ENCODE measurements around the gene CYLD. TPM values are rescaled to one million over a fixed set of nuclear protein-coding genes. Genes with fewer than 3 reads are reported as not detected.
A peak's percentile ranks its signal among the peaks of the same experiment; 100 is the strongest.

Gene CYLD
- total RNA-seq, 1 donor from 2014 or later, result 33.2 TPM

DNA sequence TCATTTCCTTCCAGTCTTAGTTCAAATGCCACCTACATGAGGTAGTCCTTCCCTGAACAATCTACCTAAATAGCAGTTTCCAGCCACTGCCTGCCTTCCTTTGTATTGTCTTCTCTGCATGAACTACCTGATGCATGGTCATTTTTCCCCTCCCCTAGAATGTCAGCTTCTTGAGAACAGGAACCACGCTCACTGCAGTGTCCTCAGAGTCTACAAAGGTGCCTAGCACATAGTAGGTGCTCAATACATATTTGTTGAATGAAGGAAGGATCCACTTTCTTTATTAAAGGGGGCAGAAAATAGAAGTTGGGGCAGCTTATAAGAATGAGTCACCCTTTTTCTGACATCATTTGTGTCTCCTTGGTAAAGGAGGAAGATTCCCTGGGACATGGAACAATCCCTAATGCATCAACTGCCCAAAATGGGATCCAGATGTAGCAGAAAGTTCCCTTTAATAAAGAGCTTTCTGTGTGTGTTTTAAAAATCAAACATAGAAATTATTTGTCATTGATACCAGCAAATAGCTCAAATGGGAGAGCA, 4.4 kb upstream of the CYLD start:
- Histone ChIP-seq H3K27ac (no peak overlapping the region), H3K4me1 (peaks cover 0 to 8% of the 10 kb centered on the region in 2 donors), H3K27me3 (no peaks in the 10 kb centered on the region), H3K4me3 (no peak overlapping the region), H3K36me3 (no peaks in the 10 kb centered on the region), H3K9me3 (no peaks in the 10 kb centered on the region)
- intact Hi-C loops (cut with DNase I), result no loop called here
- DNase-seq (ENCODE audit: low spot score in 2 of 2), result no peak
- TF ChIP-seq, protein P1, sequence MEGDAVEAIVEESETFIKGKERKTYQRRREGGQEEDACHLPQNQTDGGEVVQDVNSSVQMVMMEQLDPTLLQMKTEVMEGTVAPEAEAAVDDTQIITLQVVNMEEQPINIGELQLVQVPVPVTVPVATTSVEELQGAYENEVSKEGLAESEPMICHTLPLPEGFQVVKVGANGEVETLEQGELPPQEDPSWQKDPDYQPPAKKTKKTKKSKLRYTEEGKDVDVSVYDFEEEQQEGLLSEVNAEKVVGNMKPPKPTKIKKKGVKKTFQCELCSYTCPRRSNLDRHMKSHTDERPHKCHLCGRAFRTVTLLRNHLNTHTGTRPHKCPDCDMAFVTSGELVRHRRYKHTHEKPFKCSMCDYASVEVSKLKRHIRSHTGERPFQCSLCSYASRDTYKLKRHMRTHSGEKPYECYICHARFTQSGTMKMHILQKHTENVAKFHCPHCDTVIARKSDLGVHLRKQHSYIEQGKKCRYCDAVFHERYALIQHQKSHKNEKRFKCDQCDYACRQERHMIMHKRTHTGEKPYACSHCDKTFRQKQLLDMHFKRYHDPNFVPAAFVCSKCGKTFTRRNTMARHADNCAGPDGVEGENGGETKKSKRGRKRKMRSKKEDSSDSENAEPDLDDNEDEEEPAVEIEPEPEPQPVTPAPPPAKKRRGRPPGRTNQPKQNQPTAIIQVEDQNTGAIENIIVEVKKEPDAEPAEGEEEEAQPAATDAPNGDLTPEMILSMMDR (IDR thresholded peaks at IDR 0.05), result no peak

DNA sequence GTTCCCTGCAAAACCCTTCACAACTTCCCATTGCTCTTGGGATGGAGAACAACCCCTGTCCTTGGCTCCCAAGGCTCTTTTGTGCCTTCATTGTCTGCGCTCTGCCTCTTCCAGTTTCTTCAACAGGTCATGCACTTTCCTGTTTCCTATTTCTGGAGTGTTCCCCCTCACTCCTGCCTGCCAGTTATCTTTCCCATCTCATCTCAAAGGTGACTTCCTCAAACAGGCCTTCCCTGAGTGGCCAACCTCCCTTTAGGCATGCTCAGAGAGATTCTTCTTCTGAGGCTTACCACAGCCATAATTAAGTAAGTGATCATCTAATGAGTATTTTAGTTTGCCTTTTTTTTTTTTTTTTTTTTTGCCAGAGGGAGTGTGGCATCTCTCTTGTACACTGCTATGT, 2.9 kb upstream of the CYLD start:
- no peak for DNase-seq (ENCODE audit: low spot score in 2 of 2)
- no peaks in the 10 kb centered on the region for H3K27me3 ChIP-seq
- peaks cover 0 to 9% of the 10 kb centered on the region in 2 donors for H3K4me1 ChIP-seq
- intact Hi-C loops (cut with DNase I), result no loop called here
- TF ChIP-seq, protein P1 (IDR thresholded peaks at IDR 0.05), result no peak
- no peaks in the 10 kb centered on the region for H3K36me3 ChIP-seq
- no peaks in the 10 kb centered on the region for H3K9me3 ChIP-seq
- no peak overlapping the region for H3K4me3 ChIP-seq
- no peak overlapping the region for H3K27ac ChIP-seq

DNA sequence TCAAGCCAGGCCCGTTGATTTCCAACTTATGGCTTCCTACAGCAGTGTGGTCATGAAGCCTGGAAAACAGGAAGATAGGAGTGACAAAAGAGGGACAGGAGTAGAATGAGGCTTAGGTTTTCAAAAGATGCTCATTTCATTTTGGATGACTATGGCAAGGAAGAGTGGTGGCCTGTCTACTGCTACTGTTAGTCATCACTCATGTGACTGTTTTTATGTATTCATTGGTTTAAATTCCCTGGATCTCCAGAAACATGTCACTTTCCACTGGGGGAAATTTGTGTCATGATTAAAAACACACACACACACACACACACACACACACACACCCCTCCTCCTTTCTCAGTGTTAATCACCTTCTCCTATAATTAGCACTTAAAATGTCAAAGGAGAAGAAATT, 1.1 kb upstream of the CYLD start:
- Histone ChIP-seq H3K27ac (no peak overlapping the region), H3K4me1 (peaks cover 0 to 9% of the 10 kb centered on the region in 2 donors), H3K27me3 (no peaks in the 10 kb centered on the region), H3K4me3 (peak overlapping the region in 1 of 2 donors; percentile 60), H3K36me3 (no peaks in the 10 kb centered on the region), H3K9me3 (no peaks in the 10 kb centered on the region)
- intact Hi-C loops (cut with DNase I), result loop anchor here (2.0 to 10.0 kb wide), 5 partner anchors 44 to 906 kb away; partner anchors contain the start of genes CNEP1R1 and HEATR3
- TF ChIP-seq, protein P1 (IDR thresholded peaks at IDR 0.05), result no peak
- no peak for DNase-seq (ENCODE audit: low spot score in 2 of 2)

DNA sequence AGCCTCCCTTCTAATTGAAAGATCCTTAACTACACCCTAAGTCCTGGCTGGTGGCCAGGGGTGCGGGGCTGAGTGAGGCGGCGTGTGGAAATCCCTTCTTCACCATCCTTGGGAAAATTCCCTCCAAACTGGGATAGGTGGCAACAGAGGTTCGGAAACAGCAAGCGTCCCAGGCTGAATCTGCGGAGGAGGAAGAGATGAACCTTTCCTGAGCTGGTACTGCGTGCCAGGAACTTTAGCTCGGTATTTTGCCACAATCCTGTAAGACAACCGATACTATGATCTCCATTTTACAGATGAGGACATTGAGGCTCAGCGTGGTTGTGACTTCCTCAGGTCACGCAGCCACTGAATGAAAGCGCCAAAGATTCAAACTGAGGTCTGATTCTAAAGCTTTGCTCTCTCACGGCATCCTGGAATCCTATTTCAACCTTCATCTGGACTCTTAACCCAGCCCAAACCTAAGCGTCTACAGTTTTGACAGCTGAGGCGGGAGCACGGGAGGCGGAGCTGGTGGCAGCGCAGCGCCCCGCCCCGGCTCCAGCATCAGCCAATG, 583 bp upstream of the CYLD start:
- H3K4me1 ChIP-seq, result peaks cover 0 to 12% of the 10 kb centered on the region in 2 donors
- H3K27me3 ChIP-seq, result no peaks in the 10 kb centered on the region
- H3K36me3 ChIP-seq, result no peaks in the 10 kb centered on the region
- peak in 1 of 2 donors; percentile 68 for DNase-seq (ENCODE audit: low spot score in 2 of 2)
- no peaks in the 10 kb centered on the region for H3K9me3 ChIP-seq
- TF ChIP-seq, protein P1 (IDR thresholded peaks at IDR 0.05), result no peak
- intact Hi-C loops (cut with DNase I), result loop anchor here (2.0 to 10.0 kb wide), 5 partner anchors 45 to 907 kb away; partner anchors contain the start of genes CNEP1R1 and HEATR3
- H3K27ac ChIP-seq, result peak overlapping the region; percentile 53 to 86
- H3K4me3 ChIP-seq, result peak overlapping the region; percentile 38 to 60

DNA sequence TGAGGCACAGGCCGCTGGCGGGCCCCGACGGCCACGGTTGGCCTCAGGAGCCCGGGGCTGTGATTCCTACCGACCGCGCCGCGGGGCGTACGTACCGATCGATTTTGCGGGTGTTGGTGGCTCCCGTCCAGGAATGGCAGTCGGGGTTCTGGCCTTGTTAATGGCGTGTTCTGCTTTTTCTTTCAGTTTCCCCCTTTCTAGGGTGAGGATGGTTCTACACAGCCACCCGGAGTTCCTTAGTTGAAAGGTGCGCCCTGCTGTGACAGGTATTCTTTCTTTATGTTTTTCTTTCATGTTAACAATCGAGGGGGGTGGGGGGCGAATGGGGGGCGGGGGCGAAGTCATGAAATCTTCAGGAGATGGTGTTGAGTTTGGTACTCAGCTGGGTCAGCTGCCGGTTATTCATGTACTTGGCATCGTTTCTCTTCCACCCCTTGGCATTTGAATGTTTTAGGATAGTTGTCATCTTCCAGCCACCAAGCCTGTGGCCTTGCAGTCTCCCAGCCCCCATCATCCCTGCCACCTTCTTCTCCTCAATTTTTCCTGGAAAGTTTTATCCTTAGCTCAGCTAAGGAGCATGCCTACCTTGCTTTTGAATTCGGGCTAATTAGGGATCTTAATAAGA, 802 bp downstream of the CYLD start:
- Histone ChIP-seq H3K4me1 (peaks cover 0 to 12% of the 10 kb centered on the region in 2 donors), H3K27ac (peak overlapping the region; percentile 86), H3K9me3 (no peaks in the 10 kb centered on the region), H3K36me3 (peaks cover 0 to 3% of the 10 kb centered on the region in 2 donors), H3K4me3 (peak overlapping the region; percentile 69 to 93), H3K27me3 (no peaks in the 10 kb centered on the region)
- TF ChIP-seq, protein P1 (IDR thresholded peaks at IDR 0.05), result no peak
- intact Hi-C loops (cut with DNase I), result loop anchor here (2.0 to 10.0 kb wide), 6 partner anchors 136 to 908 kb away; partner anchors contain the start of genes HEATR3, NKD1 and TENT4B
- DNase-seq (ENCODE audit: low spot score in 2 of 2), result peak in 1 of 2 donors; percentile 68

All from ascending aorta (tissue), 2 donors.